HG03469 (cell line): ENCODE results near the gene CHI3L2.
A peak's percentile ranks its signal among the peaks of the same experiment; 100 is the strongest.
"Not testable (repeated sequence)": the region's sequence is repeated elsewhere in the genome, so short reads cannot be mapped to it uniquely, and the experiment has no call there.

Experiments
- ATAC-seq: cut with Tn5 transposase; IDR thresholded peaks from one replicate; pipeline ENCODE4 v1.9.1; 2021; ENCODE audit warnings: mild to moderate bottlenecking, moderate library complexity, moderate number of reproducible peaks; ENCODE audit not compliant: unreplicated experiment

The CHI3L2 gene

DNA sequence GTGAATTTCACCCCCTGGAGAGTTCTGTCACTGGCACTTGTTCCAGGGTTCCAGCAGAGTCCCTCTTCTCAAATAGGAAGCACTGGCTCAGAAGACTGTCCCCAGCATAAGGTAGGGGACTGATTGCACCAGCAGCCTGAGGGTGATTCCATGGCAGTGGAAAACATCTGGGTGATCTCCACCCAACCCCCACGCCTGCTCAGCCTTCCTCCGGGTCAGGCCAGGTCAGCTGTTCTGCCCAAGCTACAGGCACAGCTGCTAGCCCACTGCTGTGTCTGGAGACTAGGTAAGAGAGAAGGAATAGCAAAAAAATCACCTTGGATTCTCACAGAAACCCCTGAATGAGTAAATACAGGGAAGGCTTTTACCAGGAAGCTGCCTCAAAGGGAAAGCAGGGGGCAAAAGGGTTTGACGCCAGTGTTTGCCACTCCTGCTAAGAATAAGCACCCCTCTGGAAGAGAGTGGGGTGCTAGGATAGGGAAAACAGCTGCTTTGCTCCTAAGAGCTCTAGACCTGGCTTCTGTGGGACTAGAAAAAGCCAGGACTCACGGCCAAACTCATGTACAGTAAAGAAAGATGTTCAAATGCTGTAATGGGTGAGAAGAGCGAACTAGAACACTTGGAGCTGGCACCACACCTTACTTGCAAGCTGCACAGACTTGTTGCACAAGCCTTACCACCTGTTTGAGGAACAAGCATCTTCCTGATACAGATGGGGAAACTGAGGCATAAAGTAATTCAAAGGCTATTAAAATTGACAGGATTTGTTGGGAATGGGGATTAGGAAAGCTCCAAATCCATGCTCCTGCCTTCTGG lies 26.0 kb upstream of the CHI3L2 start:
- ATAC-seq = no peak

DNA sequence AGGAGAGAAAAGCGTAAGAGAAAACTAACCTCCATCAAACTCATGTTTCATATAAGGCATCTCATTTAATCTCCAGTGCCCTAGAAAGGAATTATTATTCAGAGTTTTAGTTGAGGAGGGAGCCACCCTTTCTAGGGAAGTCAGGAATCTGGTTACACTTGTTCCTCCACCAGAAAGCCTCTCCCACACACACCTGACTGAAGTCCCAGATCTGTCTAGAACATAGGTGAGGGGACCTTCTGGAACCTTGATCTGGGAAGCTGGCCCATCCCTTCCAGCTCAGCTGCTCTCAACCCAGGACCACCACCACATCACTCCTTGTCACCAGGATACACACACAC lies 25.2 kb upstream of the CHI3L2 start:
- ATAC-seq = no peak

DNA sequence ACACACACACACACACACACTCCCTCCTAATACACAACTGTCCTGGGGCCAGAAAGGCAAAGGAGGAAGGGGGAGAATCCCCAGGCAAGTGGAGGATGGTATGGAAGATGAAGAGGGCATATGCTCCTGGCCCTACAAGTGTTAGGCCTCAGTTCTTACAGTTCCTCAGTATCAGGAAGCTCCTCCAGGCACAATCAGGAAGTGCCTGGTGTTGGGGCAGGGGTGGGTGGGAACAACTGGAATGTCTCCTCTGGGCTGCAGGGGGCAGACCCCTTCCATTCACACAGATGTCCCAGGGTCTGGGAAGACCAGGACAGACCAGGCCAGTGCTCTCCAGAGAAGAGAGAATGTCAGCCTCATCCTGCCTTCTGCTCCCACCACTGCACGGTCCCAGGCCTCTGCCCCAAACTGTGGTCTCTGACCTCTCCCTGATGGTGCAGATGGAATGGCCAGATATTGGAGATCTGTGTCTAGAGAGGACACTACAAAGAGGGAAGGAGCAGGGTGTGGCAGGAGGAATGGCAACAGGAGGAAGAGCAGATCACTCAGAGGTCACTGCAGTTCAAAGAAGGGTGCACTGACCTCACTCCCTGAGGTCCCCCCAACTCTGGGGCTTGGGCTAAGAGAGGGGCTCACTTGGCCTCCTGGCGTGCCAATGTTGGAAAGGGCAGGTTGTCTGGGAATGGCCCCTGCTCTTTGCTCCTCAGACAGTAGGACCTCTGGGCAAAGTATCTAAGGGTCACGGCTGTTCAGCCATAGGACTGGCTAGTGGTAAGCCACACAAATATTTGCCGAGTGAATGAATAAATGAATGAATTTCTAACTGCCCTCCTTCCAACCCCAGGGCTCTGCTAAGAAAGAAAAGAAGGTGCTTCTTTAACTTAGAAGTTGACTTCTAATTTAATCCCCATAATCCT lies 24.5 kb upstream of the CHI3L2 start:
- ATAC-seq = no peak

DNA sequence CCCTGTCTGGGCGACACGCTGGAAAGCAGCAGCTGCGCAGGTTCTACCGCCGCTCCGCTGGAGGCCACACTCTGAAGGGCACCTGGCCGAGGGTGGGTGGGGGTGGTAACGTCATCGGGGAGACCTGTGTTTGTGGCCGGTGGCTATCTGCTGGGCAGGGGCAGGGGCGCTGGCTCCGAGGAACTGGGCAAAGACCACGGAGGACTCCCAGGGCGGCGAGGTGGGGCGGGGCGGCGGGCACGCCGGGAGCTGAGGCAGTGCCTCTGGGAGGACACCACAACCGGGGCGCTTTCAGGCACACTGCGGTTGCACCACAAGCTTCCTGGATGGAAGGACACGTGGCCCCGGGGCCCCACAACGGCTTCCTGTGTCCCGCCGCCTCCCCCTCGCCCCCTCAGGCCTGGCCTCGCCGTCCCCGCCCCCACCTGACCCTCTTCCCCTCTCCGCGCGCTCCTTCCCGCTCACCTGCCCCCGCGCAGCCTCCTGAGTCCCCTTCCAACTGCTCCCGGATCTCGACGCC lies 23.8 kb upstream of the CHI3L2 start:
- ATAC-seq = peak; percentile 22

DNA sequence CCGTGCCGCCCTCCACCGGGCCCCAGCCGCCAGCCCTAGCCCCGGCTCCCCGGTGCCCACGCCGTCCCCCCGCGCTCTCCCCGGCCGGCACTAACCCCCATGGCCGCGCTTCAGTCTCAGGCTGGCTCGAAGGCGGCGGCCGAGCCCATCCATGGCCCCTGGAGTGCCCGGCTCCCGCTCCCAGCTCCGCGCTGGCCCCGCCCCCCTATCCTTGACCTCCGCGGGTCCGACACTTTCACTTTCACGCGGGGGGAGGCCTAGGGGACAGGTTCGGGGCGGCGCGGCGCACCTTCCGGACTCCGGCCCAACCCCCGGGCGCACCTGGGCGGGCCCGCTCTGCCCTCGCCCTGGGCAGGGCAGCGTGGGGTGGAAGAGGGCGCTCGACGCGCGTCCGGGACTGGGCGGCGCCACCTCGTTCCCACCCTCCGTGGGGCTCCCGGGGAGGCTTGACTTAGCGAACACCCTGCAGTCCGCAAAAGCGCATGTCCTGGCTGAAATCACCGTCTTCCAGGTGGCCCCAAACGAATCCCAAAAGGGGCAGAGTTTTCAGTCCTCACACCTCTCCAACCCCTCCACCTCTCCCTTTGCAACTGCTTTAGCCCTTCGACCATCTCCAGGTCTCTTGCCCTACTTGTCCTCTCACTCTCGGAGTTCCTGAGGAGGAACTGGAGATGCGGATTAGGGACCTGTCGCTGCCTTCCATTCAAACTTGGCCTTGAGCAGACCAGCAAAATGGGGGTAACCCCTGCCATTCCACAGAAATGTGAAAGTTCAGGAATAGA lies 23.1 kb upstream of the CHI3L2 start:
- ATAC-seq = peak; percentile 38

DNA sequence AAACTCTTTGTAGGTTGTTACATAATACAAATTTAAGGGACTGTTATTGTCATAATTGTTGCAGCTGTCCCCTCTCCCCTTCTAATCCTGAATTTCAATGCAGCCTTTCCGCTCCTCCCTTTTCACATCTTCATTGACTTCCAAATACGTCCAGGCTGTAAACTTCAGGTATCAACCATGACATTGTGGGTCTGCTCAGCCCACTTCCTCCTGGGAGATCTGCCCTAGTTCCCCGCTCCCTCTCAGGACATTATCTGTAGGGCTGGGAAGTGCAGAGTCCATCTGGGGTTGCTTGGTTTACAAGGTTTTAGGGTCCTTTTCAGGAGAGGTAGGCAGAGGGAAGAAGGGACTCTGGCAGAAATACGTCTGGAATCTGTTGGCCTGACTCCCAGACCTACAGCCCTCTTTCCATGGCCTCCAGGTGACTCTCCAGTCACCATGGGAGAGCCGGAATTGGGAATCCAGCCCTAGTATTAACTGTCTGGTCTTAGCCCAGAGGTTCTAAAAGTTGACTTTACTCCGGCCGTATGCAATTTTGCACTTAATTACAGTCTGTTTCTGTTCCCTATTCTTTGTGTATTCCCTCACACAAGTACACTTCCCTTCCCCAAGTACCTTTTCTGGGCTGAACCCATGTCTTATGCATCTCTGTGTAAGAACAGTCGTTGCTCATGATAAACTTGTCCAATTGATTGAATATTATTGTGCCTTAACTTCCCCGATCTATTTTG lies 22.4 kb upstream of the CHI3L2 start:
- no peak for ATAC-seq

DNA sequence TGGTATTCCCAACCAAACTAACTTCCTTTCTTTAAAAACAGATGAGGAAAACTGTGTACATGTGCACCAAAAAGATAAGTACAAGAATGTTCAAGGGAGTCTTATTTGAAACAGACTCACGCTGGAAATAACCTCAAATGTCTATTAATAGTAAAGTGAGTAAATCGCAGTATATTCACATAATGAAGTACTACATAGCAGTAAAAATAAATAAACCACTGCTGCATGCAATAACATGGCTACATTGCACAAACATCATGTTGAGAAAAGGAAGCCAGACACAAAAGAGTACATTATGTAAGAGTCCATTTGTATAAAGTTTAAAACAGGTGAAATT lies 21.8 kb upstream of the CHI3L2 start:
- no peak for ATAC-seq

DNA sequence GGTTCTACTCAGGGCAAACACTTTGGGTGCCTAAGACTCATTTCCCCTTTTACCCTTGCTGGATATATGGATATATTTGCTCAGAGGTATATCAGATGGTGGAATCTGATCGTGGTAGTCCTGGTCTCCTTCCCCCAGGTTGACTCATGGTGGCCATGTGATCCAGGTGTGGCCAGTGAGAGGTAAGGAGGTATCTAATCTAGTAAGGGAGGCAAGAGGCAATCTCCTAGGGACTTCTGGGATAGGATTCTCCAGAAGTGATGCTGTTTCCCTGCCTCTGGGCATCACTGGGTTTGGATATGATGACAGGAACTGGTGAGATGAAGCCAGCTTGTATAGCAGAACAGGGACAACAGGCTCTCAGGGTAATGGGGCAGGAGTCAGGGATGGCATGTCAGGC lies 18.6 kb upstream of the CHI3L2 start:
- ATAC-seq = no peak

DNA sequence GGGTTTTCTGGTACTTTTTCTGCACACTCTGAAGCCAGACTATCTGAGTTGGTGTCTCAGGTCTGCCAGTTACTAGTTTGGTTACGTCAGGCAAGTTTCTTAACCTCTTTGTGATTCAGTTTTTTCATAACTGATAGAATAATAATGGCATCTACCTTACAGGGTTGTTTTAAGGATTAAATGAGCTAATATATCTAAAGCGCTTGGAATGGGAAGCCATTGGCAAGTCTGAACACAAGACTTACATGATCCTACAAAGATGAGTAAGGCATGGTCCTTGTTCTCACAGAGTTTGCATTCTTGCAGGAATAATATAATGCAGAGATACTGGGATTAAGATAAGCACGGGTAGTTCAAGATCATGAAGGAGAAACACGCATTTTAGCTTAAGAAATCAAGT lies 17.9 kb upstream of the CHI3L2 start:
- ATAC-seq = no peak

DNA sequence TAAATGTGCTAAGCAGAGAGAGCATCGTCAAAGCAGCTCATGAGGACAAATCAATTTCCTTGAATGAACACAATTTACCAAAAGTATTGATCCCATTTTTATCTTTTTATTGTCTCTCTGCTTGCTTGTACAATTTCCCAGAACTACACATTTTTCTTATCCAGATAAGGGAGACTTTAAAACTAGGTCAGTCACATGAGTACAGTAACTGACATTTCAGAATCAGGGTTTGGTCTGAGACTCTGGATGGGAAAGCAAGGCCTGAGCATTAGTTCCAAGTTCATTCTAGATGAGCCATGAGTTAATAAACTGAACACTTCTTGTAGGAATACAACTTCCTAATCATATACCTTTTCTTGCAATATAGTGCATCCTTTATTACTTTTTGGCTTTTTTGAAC lies 15.6 kb upstream of the CHI3L2 start:
- no peak for ATAC-seq

DNA sequence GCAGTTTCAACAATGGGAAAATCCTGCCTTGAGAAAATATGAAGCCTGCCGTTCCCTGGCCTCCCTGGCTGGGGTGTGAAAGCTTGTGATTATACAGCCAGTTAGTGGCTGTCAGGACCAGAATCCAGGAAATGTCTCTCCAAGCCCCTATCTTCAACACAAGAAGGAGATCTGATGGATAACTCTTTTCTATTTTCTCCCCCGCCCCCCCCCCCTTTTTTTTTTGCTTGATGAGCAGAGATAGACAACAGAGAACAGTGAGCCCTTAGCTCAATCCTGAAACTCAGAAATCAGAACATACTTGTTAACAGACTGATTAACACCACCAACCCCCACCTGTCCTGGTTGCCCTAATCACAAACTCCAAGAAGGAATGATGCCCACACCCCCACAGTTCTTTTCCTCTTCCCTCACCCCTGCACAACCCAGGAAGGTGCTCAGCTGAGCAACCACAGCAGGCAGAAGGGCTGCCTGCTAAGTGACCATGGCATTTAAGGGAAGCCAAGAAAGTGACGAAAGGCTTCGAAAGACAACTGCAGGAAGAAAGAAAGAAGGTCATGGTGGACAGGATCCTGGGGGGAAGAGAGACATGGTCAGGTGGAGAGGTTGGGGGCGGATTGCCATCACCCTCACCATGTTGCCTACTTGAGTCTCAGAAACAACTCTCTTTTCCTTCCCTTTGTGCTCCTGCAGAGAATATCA lies 14.7 kb upstream of the CHI3L2 start:
- ATAC-seq = no peak

DNA sequence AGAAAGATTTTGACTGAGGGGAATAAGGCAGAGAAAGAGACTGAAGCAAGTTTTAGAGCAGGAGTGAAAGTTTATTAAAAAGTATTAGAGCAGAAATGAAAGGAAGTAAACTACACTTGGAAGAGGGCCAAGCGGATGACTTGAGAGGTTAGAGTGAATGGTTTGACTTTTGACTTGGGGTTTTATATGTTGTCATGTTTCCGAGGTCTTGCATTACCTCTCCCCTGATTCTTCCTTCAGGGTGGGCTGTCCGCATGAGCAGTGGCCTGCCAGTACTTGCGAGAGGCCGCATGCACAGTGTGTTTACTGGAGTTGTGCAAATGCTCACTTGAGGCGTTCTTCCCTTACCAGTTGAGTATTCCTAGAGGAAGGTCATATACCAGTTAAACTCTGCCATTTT lies 14.1 kb upstream of the CHI3L2 start:
- ATAC-seq = no peak

DNA sequence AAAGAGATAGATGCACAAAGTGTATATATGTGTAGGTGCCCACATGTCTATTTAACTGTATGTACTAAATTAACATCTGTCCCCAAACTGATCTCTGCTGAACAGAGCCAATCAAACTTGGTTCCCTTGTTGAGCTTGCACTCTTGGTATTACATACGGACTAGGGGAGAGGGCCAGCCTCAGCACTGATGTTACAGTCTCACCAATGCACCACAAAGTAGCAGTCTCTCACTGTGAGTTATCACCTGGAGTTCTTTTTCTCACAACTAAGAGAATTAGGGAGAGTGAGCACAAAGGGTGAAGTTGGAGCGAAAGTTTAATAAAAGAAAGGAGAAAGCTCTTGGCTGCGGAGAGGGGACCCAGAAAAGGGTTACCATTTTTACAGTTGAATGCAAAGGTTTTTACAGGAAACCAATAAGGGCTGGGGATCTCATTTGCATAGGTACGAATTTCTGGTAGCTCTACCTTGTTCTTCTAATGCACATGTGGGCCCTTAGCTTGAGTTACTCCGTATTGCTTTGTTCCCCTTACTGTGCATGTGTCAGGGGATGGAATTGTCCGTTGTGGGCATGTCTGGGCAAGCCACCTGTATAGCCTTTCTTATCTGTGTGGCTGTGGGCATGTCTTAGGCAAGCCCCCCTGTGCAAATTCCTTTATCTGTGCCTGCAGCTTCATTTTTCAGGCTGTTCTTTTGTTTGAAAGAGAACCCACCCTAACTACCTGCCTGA lies 13.3 kb upstream of the CHI3L2 start:
- no peak for ATAC-seq

DNA sequence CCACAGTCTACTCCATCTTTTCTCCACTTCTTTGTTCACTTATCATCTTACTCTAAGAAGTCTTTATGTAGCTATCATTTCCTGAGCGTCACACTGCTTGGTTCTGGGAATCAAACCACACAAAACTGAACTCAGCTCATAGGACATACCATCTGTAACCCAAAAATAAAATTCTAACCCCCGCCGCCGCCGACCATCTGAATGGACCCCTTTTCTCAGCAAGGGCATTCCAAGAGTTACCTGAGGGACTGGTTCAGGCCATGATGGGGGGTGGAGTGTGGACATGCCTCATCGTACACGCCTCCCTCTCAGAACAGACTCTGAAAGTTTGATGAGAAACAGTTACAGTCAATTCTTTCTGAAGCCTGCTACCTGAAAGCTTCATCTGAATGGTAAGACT lies 12.6 kb upstream of the CHI3L2 start:
- ATAC-seq = no peak

DNA sequence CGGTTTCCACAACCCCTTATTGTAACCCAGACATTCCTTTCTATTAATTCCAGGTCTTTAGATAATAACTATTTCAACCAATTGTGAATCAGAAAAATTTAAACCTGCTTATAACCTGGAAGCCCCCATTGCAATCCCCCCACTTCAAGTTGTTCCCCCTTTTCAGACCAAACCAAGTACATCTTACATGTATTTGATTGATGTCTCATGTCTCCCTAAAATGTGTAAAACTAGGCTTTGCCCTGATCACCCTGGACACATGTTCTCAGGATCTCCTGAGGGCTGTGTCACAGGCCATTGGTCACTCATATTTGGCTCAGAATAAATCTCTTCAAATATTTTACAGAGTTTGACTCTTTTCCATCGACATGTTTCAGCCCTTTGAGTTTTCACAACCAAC lies 12.2 kb upstream of the CHI3L2 start:
- not testable (repeated sequence) for ATAC-seq

DNA sequence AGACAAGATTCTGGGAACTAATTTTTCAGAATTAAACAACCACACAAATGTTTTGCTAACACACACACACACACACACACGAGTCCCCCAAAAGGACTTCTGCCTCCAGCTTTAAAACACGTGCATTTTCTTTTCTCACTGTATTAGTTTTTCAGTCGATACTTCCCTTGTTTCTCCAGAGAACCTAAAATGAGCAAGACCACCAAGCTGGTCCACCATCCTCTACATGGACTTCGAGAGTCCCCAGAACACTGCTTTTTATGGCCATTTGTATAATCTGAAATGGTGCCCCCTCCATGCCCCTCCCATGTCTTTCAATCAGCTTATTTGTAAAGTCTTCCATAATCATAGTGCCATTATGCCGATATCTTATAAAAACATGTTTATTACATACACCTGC lies 10.8 kb upstream of the CHI3L2 start:
- ATAC-seq = no peak

DNA sequence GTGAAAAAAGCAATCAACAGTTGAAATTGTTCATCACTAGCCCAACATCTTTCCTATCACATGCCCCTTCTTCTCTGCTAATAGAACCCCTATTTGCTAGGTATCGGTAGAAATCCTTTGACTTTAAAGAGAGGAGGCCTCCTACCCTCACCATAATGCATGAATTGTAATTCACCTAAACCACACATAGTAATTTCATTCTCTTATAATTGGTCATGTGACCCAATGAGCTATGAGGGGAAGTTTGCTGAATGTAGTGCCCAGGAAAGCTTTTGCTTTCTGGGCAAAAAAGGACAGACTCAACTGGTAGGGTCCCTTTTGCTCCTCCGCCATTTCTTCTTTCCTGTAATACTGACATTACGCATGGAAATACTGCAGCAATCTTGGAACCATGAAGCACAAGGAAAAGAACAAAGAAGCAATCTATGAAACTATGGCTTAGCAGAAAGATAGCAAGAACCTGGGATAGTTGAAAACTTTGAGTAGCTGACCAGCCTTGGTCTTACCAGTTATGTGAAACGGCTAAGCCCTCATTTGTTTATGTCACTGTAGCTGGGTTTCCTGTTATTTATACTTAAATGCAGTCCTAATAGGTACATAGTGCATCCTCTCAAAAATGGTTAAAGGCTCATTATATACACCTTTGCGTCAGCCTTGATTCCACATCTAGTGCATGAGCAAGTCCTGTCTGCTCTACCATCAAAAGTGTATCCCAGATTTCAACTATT lies 10.2 kb upstream of the CHI3L2 start:
- no peak for ATAC-seq

DNA sequence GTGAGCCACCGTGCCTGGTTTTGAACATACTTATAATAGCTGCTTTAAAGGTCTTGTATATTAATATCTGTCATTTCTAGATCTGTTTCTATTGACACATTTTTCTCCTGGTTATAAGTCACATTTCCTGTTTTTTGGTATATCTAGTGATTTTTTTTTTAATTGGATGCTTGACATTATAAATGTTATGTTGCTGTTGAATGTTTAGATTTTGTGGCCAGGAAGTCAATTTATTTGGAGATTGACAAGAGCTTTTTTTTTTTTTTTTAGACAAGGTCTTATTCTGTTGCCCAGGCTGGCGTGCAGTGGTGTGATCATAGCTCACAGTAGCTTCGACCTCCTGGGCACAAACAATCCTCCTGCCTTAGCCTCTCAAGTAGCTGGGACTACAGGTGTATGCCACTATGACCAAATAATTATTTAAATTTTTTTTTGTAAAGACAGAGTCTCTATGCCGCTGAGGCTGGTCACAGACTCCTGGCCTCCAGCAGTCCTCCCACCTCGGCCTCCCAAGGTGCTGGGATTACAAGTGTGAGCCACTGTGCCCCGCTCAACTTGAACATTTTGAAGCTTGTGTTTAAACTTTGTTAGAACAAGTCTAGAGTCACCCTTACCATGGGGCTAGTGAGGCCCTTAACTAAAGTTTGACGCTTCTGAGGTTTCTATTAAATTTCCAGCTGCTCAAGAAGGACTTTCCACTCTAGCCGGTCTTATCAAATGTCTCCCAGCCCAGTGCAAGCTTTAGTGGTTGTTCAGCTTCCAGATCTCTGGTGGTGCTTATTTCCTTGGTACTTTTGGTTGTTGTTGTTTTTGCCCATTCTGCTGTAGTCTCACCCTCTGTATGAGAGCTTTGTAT lies 8.6 kb upstream of the CHI3L2 start:
- ATAC-seq = no peak
